Neural progenitor cell (in vitro differentiated cells): ENCODE measurements around the gene LYG1. TPM values are rescaled to one million over a fixed set of nuclear protein-coding genes. Genes with fewer than 3 reads are reported as not detected.

Source experiments
- DNase-seq: peaks from one replicate; pipeline ENCODE4 v3.0.0-alpha.2; 2016; ENCODE audit warnings: low spot score
- H2AFZ ChIP-seq: fragments of 200-600 bp; sonication (generic); replicated peaks from 2 replicates; pipeline ENCODE4 v1.6.1; 2016; ENCODE audit warnings: antibody characterized with exemption
- H3F3A ChIP-seq: fragments of 200-600 bp; sonication (generic); 2 replicates; pipeline ENCODE4 v1.6.1; 2016; ENCODE audit warnings: antibody characterized with exemption, low read depth
- H3K27ac ChIP-seq: fragments of 200-600 bp; sonication (generic); 2 replicates; pipeline ENCODE4 v1.5.1; 2016; ENCODE audit warnings: mild to moderate bottlenecking
- H3K27me3 ChIP-seq: fragments of 200-600 bp; sonication (generic); 2 replicates; pipeline ENCODE4 v1.6.1; 2016; ENCODE audit warnings: mild to moderate bottlenecking, moderate library complexity
- H3K36me3 ChIP-seq: fragments of 200-600 bp; sonication (generic); 2 replicates; pipeline ENCODE4 v1.5.1; 2016
- H3K4me1 ChIP-seq: fragments of 200-600 bp; sonication (generic); 2 replicates; pipeline ENCODE4 v1.6.1; 2016; ENCODE audit warnings: mixed run types
- H3K4me2 ChIP-seq: fragments of 200-600 bp; sonication (generic); 2 replicates; pipeline ENCODE4 v1.6.1; 2016
- H3K4me3 ChIP-seq: fragments of 200-600 bp; sonication (generic); 2 replicates; pipeline ENCODE4 v1.5.1; 2016
- H3K79me2 ChIP-seq: fragments of 200-600 bp; sonication (generic); 2 replicates; pipeline ENCODE4 v1.6.1; 2016; ENCODE audit warnings: low read depth
- H3K9ac ChIP-seq: fragments of 200-600 bp; sonication (generic); 2 replicates; pipeline ENCODE4 v1.6.1; 2016
- H3K9me3 ChIP-seq: fragments of 200-600 bp; sonication (generic); 2 replicates; pipeline ENCODE4 v1.5.1; 2016; ENCODE audit warnings: low read depth
- H4K20me1 ChIP-seq: fragments of 200-600 bp; sonication (generic); 2 replicates; pipeline ENCODE4 v1.6.1; 2016; ENCODE audit warnings: low read depth
- H3K27ac Mint-ChIP-seq: 3 replicates; pipeline ENCODE4 v1.8.0; 2021; ENCODE audit warnings: mixed read lengths
- H3K27me3 Mint-ChIP-seq: 2 replicates; pipeline ENCODE4 v1.8.0; 2022; ENCODE audit warnings: low read depth, mild to moderate bottlenecking, inconsistent platforms, moderate library complexity, mixed read lengths; ENCODE audit not compliant: insufficient read depth
- H3K36me3 Mint-ChIP-seq: 3 replicates; pipeline ENCODE4 v1.8.0; 2021; ENCODE audit warnings: mixed read lengths
- H3K4me1 Mint-ChIP-seq: 3 replicates; pipeline ENCODE4 v1.8.0; 2021; ENCODE audit warnings: mixed read lengths
- H3K4me3 Mint-ChIP-seq: 3 replicates; pipeline ENCODE4 v1.8.0; 2021; ENCODE audit warnings: mild to moderate bottlenecking, moderate library complexity, mixed read lengths
- H3K9me3 Mint-ChIP-seq: 3 replicates; pipeline ENCODE4 v1.8.0; 2020; ENCODE audit warnings: mixed read lengths
- CTCF ChIP-seq: fragments of 200-600 bp; sonication (generic); IDR thresholded peaks from 2 replicates; pipeline ENCODE4 v1.5.1; 2017; ENCODE audit warnings: antibody characterized with exemption, mild to moderate bottlenecking
- EZH2 ChIP-seq: fragments of 200-600 bp; sonication (generic); IDR thresholded peaks from 2 replicates; pipeline ENCODE4 v1.6.1; 2017; ENCODE audit warnings: antibody characterized with exemption, mild to moderate bottlenecking, moderate library complexity
- EZH2phosphoT487 ChIP-seq: fragments of 200-600 bp; sonication (generic); IDR thresholded peaks from 2 replicates; pipeline ENCODE4 v1.6.1; 2017; ENCODE audit warnings: antibody characterized with exemption
- total RNA-seq: library from RNA; depleted of rRNA; stranded (reverse); fragments of >200 nt; gene quantifications from 2 replicates; pipeline ENCODE4 v1.2.3, GENCODE V29; 2015; ENCODE audit warnings: low replicate concordance

The LYG1 gene
- total RNA-seq, 1 donor from 2014 or later: 2.1 TPM

DNA sequence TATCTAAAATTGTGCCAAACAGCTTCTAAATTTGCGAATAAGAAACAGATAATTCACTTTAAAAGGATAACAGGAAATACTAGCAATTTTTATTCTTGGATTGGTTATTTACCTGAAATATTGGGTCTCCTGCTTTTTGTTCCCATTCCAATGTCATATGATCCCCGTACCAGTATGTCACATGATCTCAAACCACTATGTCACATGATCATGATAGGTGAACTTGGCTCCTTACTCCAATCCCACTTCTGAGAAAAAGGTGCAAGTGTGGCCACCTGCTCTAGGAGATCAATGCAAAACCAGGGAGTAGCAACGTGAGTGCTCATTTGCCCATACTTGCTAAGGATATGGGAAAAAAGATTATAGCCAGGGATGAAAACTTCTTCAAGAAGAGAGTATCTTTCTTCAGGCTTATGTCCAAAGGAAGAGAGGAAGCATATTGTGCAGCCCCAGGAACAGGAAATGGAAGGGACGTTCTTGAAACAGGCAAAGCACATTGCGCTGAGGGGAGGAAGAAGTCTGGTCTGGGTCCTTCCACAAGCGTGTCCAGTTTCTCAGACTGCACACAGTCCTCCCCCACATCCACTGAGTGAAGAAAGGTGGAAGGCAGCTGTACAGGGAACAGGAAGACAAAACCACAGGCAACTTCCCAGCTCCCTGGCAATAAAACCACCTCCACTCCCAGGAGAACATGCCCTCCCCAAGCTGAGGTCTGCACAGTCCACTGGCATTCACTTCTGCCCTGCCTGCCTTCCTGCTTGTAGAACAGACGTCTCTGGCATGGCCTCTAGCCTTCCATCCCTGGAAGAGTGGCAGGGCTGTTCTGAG lies 45.3 kb downstream of the LYG1 start, which contains the start of gene LYG2:
Gene LYG2, minus strand, starts transcription at position 176 of the 828 bp plus-strand sequence. CDS start 1,406 bp downstream, outside the sequence.
- Mint-ChIP-seq H3K9me3 (peaks cover 4% of the 10 kb centered on the region), H3K4me3 (no peak within 1 kb of the TSS), H3K4me1 (no peaks in the 10 kb centered on the region), H3K27me3 (no peaks in the 10 kb centered on the region), H3K36me3 (peaks cover 2% of the 10 kb centered on the region), H3K27ac (peak within 1 kb of the TSS; percentile 54)
- no peak for DNase-seq
- no peak within 1 kb of the TSS for H3K27ac ChIP-seq
- no peaks in the 10 kb centered on the region for H3K27me3 ChIP-seq
- no peaks in the 10 kb centered on the region for H3F3A ChIP-seq
- H3K4me2 ChIP-seq: no peak within 1 kb of the TSS
- H3K9me3 ChIP-seq: peaks cover 3% of the 10 kb centered on the region
- H2AFZ ChIP-seq: no peak within 1 kb of the TSS
- H3K36me3 ChIP-seq: no peaks in the 10 kb centered on the region
- H3K4me1 ChIP-seq: no peaks in the 10 kb centered on the region
- TF ChIP-seq EZH2phosphoT487 (no peak), EZH2 (no peak), CTCF (no peak)
- H3K4me3 ChIP-seq: no peak within 1 kb of the TSS
- no peaks in the 10 kb centered on the region for H4K20me1 ChIP-seq
- H3K79me2 ChIP-seq: no peaks in the 10 kb centered on the region
- H3K9ac ChIP-seq: no peak within 1 kb of the TSS

GRCh38 chr2:99249951-99250350 lies 51.0 kb downstream of the LYG1 start:
- Mint-ChIP-seq H3K36me3 (peaks cover 8% of the 10 kb centered on the region), H3K4me3 (no peak overlapping the region), H3K4me1 (no peaks in the 10 kb centered on the region), H3K27me3 (no peaks in the 10 kb centered on the region), H3K27ac (no peak overlapping the region), H3K9me3 (peaks cover 4% of the 10 kb centered on the region)
- Histone ChIP-seq H3K9me3 (peaks cover 3% of the 10 kb centered on the region), H3K9ac (no peak overlapping the region), H3K27ac (no peak overlapping the region), H3F3A (no peaks in the 10 kb centered on the region), H3K36me3 (no peaks in the 10 kb centered on the region), H3K79me2 (no peaks in the 10 kb centered on the region), H4K20me1 (no peaks in the 10 kb centered on the region), H3K27me3 (no peaks in the 10 kb centered on the region), H3K4me2 (no peak overlapping the region), H2AFZ (no peak overlapping the region), H3K4me1 (no peaks in the 10 kb centered on the region), H3K4me3 (no peak overlapping the region)
- TF ChIP-seq EZH2 (no peak), CTCF (no peak), EZH2phosphoT487 (no peak)
- DNase-seq: no peak

DNA sequence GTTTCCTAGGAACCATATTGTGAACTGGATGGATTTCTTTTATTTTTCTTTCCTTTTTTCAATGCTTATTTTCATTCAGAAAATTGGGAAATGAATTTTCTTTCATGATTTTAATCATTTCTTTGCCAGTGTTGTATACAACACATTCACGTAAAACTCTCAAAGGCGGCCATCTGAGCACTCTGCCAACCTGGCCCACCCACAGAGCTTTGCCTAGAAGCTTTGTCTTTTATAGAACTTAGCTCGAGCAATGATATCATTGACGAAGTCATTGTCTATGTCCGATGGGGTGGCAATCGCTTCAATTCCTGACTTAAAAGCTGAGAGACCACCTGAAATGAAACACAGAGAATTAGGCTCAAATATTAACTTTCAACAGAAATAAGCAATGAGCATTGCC lies 58.8 kb downstream of the LYG1 start:
- Mint-ChIP-seq H3K9me3 (no peaks in the 10 kb centered on the region), H3K27ac (no peak overlapping the region), H3K4me1 (no peaks in the 10 kb centered on the region), H3K36me3 (peaks cover 6% of the 10 kb centered on the region), H3K27me3 (peaks cover 6% of the 10 kb centered on the region), H3K4me3 (no peak overlapping the region)
- no peaks in the 10 kb centered on the region for H4K20me1 ChIP-seq
- no peaks in the 10 kb centered on the region for H3K36me3 ChIP-seq
- H3K4me2 ChIP-seq: peak overlapping the region; percentile 52
- no peaks in the 10 kb centered on the region for H3K9me3 ChIP-seq
- H2AFZ ChIP-seq: peak overlapping the region; percentile 31
- H3K27me3 ChIP-seq: no peaks in the 10 kb centered on the region
- H3K4me3 ChIP-seq: no peak overlapping the region
- peak; percentile 62 for DNase-seq
- no peaks in the 10 kb centered on the region for H3K79me2 ChIP-seq
- H3K27ac ChIP-seq: no peak overlapping the region
- no peak for TF ChIP-seq CTCF
- TF ChIP-seq EZH2: no peak
- TF ChIP-seq EZH2phosphoT487: no peak
- H3K4me1 ChIP-seq: peaks cover 11% of the 10 kb centered on the region
- no peaks in the 10 kb centered on the region for H3F3A ChIP-seq
- no peak overlapping the region for H3K9ac ChIP-seq
